Rectal smooth muscle tissue (tissue), 1 donor: ENCODE results near the gene FUT1.
"Not testable (repeated sequence)": the region's sequence is repeated elsewhere in the genome, so short reads cannot be mapped to it uniquely, and the experiment has no call there.

Source experiments
- H3K27ac ChIP-seq: one replicate; pipeline ENCODE4 v1.7.0; 2013; ENCODE audit warnings: low read depth, low read length, inconsistent platforms
- H3K27me3 ChIP-seq: one replicate; pipeline ENCODE4 v1.7.0; 2013; ENCODE audit warnings: low read length; ENCODE audit not compliant: control insufficient read depth, insufficient read depth
- H3K36me3 ChIP-seq: one replicate; pipeline ENCODE4 v1.7.0; 2013; ENCODE audit warnings: low read length; ENCODE audit not compliant: control insufficient read depth, insufficient read depth
- H3K4me1 ChIP-seq: one replicate; pipeline ENCODE4 v1.7.0; 2013; ENCODE audit warnings: low read length; ENCODE audit not compliant: control insufficient read depth, insufficient read depth
- H3K4me3 ChIP-seq: one replicate; pipeline ENCODE4 v1.7.0; 2013; ENCODE audit warnings: low read length
- H3K9ac ChIP-seq: one replicate; pipeline ENCODE4 v1.7.0; 2013; ENCODE audit warnings: low read length

The FUT1 gene

GRCh38 chr19:48752496-48753365 lies at the start of gene FUT1:
FUT1 (minus strand) TSS chr19:48752641; CDS start chr19:48751281, 1,360 bp downstream.
- no peaks in the 10 kb centered on the region for H3K4me1 ChIP-seq
- no peak within 1 kb of the TSS for H3K9ac ChIP-seq
- H3K36me3 ChIP-seq = no peaks in the 10 kb centered on the region
- H3K27me3 ChIP-seq = peaks cover 10% of the 10 kb centered on the region
- H3K27ac ChIP-seq = no peak within 1 kb of the TSS
- H3K4me3 ChIP-seq = peak within 1 kb of the TSS; percentile 55

GRCh38 chr19:48799358-48800300 lies 47.2 kb upstream of the FUT1 start:
- H3K36me3 ChIP-seq = no peaks in the 10 kb centered on the region
- no peak overlapping the region for H3K9ac ChIP-seq
- H3K27me3 ChIP-seq = no peaks in the 10 kb centered on the region
- H3K4me1 ChIP-seq = no peaks in the 10 kb centered on the region
- H3K27ac ChIP-seq = no peak overlapping the region
- H3K4me3 ChIP-seq = no peak overlapping the region

- H3K9ac ChIP-seq = no peak overlapping the region
- H3K4me1 ChIP-seq = no peaks in the 10 kb centered on the region
- H3K27ac ChIP-seq = no peak overlapping the region
- H3K27me3 ChIP-seq = no peaks in the 10 kb centered on the region
- H3K36me3 ChIP-seq = no peaks in the 10 kb centered on the region
- no peak overlapping the region for H3K4me3 ChIP-seq
These were observed 46.5 kb upstream of the FUT1 start for GRCh38 chr19:48798937-48799336.

- H3K4me1 ChIP-seq = no peaks in the 10 kb centered on the region
- H3K36me3 ChIP-seq = no peaks in the 10 kb centered on the region
- no peak overlapping the region for H3K9ac ChIP-seq
- no peak overlapping the region for H3K27ac ChIP-seq
- no peak overlapping the region for H3K4me3 ChIP-seq
- no peaks in the 10 kb centered on the region for H3K27me3 ChIP-seq
These were observed 44.7 kb upstream of the FUT1 start for GRCh38 chr19:48797103-48797502.

- no peaks in the 10 kb centered on the region for H3K27me3 ChIP-seq
- peak overlapping the region; percentile 84 for H3K27ac ChIP-seq
- no peak overlapping the region for H3K4me3 ChIP-seq
- H3K4me1 ChIP-seq = no peaks in the 10 kb centered on the region
- H3K9ac ChIP-seq = no peak overlapping the region
- no peaks in the 10 kb centered on the region for H3K36me3 ChIP-seq
These were observed 44.0 kb upstream of the FUT1 start for GRCh38 chr19:48796298-48797083.

- H3K27me3 ChIP-seq = no peaks in the 10 kb centered on the region
- H3K36me3 ChIP-seq = no peaks in the 10 kb centered on the region
- H3K4me3 ChIP-seq = no peak overlapping the region
- no peaks in the 10 kb centered on the region for H3K4me1 ChIP-seq
- no peak overlapping the region for H3K9ac ChIP-seq
- H3K27ac ChIP-seq = peak overlapping the region; percentile 84
These were observed 43.2 kb upstream of the FUT1 start for GRCh38 chr19:48795685-48796070.

DNA sequence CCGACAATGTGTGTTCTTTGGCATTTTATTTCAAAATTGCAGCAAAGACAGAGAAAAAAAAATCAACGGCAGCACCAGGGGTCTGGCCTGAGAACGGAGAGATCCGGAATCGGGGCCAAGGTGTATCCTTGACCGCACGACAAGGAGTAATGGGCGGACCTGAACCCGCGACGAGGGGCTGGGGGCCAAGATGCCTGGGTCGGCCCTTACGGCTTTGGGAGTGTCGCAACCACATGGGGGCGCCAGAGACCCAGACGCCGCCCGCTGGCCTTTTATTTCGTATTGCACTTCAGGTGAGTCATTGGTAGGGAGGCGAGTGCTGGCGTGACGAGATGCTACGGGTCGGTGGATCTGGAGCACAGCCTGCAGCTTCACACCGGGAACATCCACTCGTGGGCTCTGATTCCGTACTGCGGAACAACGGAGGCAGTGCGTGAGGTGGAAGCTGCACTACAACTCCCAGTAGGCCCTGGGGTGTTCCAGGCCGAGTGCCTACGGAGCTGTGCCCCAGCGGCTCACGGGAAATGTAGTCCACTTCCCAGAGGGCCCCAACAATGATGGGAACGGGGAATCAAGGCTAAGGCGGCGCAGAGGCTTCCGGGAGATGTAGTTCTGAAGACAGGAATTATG lies 42.7 kb upstream of the FUT1 start:
- Histone ChIP-seq H3K27ac (peak overlapping the region; percentile 84), H3K27me3 (no peaks in the 10 kb centered on the region), H3K4me1 (no peaks in the 10 kb centered on the region), H3K36me3 (no peaks in the 10 kb centered on the region), H3K9ac (peak overlapping the region; percentile 25), H3K4me3 (peak overlapping the region; percentile 90)

DNA sequence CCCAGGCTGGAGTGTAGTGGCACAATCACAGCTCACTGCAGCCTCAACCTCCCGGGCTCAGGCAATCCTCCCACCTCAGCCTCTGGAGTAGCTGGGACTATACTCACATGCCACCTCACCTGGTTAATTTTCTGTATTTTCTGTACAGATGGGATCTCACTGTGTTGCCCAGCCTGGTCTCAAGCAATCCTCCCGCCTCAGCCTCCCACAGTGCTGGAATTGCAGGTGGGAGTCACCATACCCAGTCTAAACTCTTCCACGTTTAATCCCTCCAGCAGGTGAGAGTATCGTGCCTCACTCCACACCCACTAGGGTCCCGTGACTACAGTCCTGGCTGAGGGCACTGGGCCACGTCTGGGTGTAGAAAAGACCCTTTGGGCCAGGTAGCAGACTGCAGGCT lies 41.9 kb upstream of the FUT1 start:
- Histone ChIP-seq H3K4me1 (no peaks in the 10 kb centered on the region), H3K9ac (no peak overlapping the region)

DNA sequence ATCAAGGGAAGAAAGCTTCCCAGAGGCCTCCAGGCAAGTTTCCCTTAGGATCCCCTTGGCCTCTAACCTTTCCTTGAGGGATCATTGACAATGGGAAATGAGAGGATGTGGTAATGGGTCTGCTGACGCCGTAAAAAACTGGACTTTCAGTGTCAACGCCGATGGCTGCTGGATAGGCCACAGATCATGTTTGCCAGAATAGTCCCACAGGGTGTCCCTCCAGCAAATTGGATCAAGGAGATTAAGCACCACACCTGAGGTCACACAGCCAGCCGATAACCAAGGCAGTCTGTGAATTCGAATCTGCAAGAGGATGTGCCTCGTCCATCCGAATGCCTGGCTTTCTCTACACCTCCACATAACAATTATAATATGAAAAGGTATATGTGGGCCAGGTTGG lies 40.8 kb upstream of the FUT1 start:
- H3K27ac ChIP-seq = no peak overlapping the region
- H3K27me3 ChIP-seq = no peaks in the 10 kb centered on the region
- H3K4me3 ChIP-seq = no peak overlapping the region

More for the DNA sequence above, 41.9 kb upstream of the FUT1 start:
- Histone ChIP-seq H3K27me3 (no peaks in the 10 kb centered on the region), H3K27ac (peak overlapping the region; percentile 84), H3K4me3 (no peak overlapping the region), H3K36me3 (no peaks in the 10 kb centered on the region)

GRCh38 chr19:48787331-48787730 lies 34.9 kb upstream of the FUT1 start:
- H3K27me3 ChIP-seq, H3K9ac ChIP-seq, H3K4me1 ChIP-seq, H3K36me3 ChIP-seq, H3K4me3 ChIP-seq, H3K27ac ChIP-seq: not testable (repeated sequence)

More for the DNA sequence above, 40.8 kb upstream of the FUT1 start:
- Histone ChIP-seq H3K36me3 (no peaks in the 10 kb centered on the region), H3K4me1 (no peaks in the 10 kb centered on the region), H3K9ac (no peak overlapping the region)

DNA sequence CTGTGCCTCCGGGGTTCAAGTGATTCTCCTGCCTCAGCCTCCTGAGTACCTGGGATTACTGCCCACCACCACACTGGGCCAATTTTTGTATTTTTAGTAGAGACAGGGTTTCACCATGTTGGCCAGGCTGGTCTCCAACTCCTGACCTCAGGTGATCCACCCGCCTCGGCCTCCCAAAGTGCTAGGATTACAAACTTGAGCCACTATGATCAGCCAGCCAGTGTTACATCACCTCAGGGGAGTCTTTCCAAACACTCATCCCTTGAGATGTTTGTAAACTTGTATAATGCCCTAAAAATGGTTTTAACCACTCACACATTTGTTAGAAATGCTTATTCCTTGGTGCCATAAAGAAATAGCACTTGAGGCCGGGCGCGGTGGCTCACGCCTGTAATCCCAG lies 34.0 kb upstream of the FUT1 start:
- not testable (repeated sequence) for H3K27me3 ChIP-seq, H3K9ac ChIP-seq, H3K27ac ChIP-seq, H3K4me3 ChIP-seq, H3K36me3 ChIP-seq, H3K4me1 ChIP-seq
